Astrocyte (in vitro differentiated cells and primary cell): Measurements from ENCODE around the gene RNF2. TPM values are rescaled to one million over a fixed set of nuclear protein-coding genes. Genes with fewer than 3 reads are reported as not detected.

ENCODE experiments used
- DNase-seq: peaks from one replicate; pipeline ENCODE4 v3.0.0-alpha.2; 2010; ENCODE audit warnings: low read depth
- FAIRE-seq: peaks from 2 replicates; lab custom pipeline; 2011; peaks lifted over from hg19 to GRCh38; lab: Jason Lieb, UNC
- H2AFZ ChIP-seq: 2 replicates; pipeline ENCODE4 v1.6.0; 2012; ENCODE audit warnings: low read depth, low read length, inconsistent platforms
- H3K27ac ChIP-seq: 2 replicates; pipeline ENCODE4 v1.5.1; 2011; ENCODE audit warnings: low read depth, low read length, inconsistent platforms
- H3K27me3 ChIP-seq: 2 replicates; pipeline ENCODE4 v1.6.0; 2011; ENCODE audit warnings: low read length, inconsistent platforms; ENCODE audit not compliant: insufficient read depth
- H3K36me3 ChIP-seq: 2 replicates; pipeline ENCODE4 v1.5.1; 2011; ENCODE audit warnings: low read length, inconsistent platforms; ENCODE audit not compliant: insufficient read depth
- H3K4me1 ChIP-seq: 2 replicates; pipeline ENCODE4 v1.5.1; 2011; ENCODE audit warnings: low read length, inconsistent platforms; ENCODE audit not compliant: insufficient read depth
- H3K4me2 ChIP-seq: 2 replicates; pipeline ENCODE4 v1.6.0; 2012; ENCODE audit warnings: low read length, inconsistent platforms
- H3K4me3 ChIP-seq: 2 replicates; pipeline ENCODE4 v1.5.1; 2011; ENCODE audit warnings: low read depth, mild to moderate bottlenecking, low read length, inconsistent platforms; ENCODE audit not compliant: insufficient read depth
- H3K79me2 ChIP-seq: 2 replicates; pipeline ENCODE4 v1.6.0; 2012; ENCODE audit warnings: mild to moderate bottlenecking, low read length, inconsistent platforms; ENCODE audit not compliant: insufficient read depth
- H3K9ac ChIP-seq: 2 replicates; pipeline ENCODE4 v1.6.0; 2012; ENCODE audit warnings: mild to moderate bottlenecking, low read length, inconsistent platforms
- H3K9me3 ChIP-seq: 2 replicates; pipeline ENCODE4 v1.5.1; 2012; ENCODE audit warnings: low read depth, mild to moderate bottlenecking, low read length, inconsistent platforms; ENCODE audit not compliant: insufficient read depth
- H4K20me1 ChIP-seq: 2 replicates; pipeline ENCODE4 v1.6.0; 2012; ENCODE audit warnings: low read length, inconsistent platforms; ENCODE audit not compliant: insufficient read depth
- H3K27ac Mint-ChIP-seq: one replicate; pipeline ENCODE4 v1.8.0; 2021; ENCODE audit warnings: mild to moderate bottlenecking, mixed read lengths; ENCODE audit not compliant: unreplicated experiment
- H3K27me3 Mint-ChIP-seq: one replicate; pipeline ENCODE4 v1.8.0; 2021; ENCODE audit warnings: low read depth, mixed read lengths; ENCODE audit not compliant: unreplicated experiment
- H3K36me3 Mint-ChIP-seq: one replicate; pipeline ENCODE4 v1.8.0; 2021; ENCODE audit warnings: low read depth, mixed read lengths; ENCODE audit not compliant: unreplicated experiment
- H3K4me1 Mint-ChIP-seq: one replicate; pipeline ENCODE4 v1.8.0; 2021; ENCODE audit warnings: low read depth, mixed read lengths; ENCODE audit not compliant: unreplicated experiment
- H3K4me3 Mint-ChIP-seq: one replicate; pipeline ENCODE4 v1.8.0; 2021; ENCODE audit warnings: mild to moderate bottlenecking, moderate library complexity, mixed read lengths; ENCODE audit not compliant: unreplicated experiment
- H3K9me3 Mint-ChIP-seq: one replicate; pipeline ENCODE4 v1.8.0; 2021; ENCODE audit warnings: mild to moderate bottlenecking, mixed read lengths; ENCODE audit not compliant: unreplicated experiment
- EZH2 ChIP-seq: IDR thresholded peaks from 2 replicates; pipeline ENCODE4 v1.6.1; 2012; ENCODE audit warnings: mild to moderate bottlenecking, low read length, inconsistent platforms; ENCODE audit not compliant: insufficient read depth
- total RNA-seq: library from RNA; stranded (reverse); gene quantifications from 2 replicates; pipeline ENCODE4 v1.2.1, GENCODE V29; 2021
- TF ChIP-seq, protein P1 (sequence below): IDR thresholded peaks from 2 replicates; pipeline ENCODE4 v1.5.1; 2011; ENCODE audit warnings: low read depth, mild to moderate bottlenecking, inconsistent platforms, low read length, moderate library complexity; ENCODE audit not compliant: insufficient read depth

The RNF2 gene
- total RNA-seq, 1 donor from 2014 or later: 34.2 TPM

DNA sequence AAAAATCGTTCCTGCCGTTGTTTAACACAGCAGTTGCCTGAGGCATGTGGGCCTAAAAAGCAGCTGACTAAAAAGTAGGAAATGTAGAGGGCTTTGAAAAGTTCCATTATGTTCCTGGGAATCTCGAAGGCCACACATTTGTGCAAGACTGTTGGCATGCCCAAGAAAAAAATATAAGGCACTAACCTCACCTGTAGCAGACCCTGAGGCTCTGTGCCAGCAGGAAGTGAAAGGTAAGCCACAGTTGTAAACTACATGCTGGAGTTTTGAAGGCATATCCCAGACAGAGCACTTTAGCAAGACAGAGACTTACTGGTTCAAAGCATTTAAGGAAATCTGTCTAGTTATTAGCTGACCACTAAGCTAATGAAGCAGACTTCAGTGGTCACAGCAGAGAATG, 58.7 kb downstream of the RNF2 start:
- Mint-ChIP-seq H3K4me3 (no peak overlapping the region), H3K27ac (no peak overlapping the region), H3K36me3 (peaks cover 18% of the 10 kb centered on the region), H3K27me3 (no peaks in the 10 kb centered on the region), H3K4me1 (no peaks in the 10 kb centered on the region), H3K9me3 (peaks cover 7% of the 10 kb centered on the region)
- Histone ChIP-seq H3K27ac (no peak overlapping the region), H4K20me1 (no peaks in the 10 kb centered on the region), H3K9me3 (no peaks in the 10 kb centered on the region), H2AFZ (no peak overlapping the region), H3K36me3 (peaks cover 4% of the 10 kb centered on the region), H3K79me2 (no peaks in the 10 kb centered on the region), H3K4me2 (no peak overlapping the region), H3K4me1 (no peaks in the 10 kb centered on the region), H3K9ac (no peak overlapping the region), H3K27me3 (no peaks in the 10 kb centered on the region), H3K4me3 (no peak overlapping the region)
- no peak for DNase-seq
- FAIRE-seq: no peak
- no peak for TF ChIP-seq EZH2
- TF ChIP-seq, protein P1, sequence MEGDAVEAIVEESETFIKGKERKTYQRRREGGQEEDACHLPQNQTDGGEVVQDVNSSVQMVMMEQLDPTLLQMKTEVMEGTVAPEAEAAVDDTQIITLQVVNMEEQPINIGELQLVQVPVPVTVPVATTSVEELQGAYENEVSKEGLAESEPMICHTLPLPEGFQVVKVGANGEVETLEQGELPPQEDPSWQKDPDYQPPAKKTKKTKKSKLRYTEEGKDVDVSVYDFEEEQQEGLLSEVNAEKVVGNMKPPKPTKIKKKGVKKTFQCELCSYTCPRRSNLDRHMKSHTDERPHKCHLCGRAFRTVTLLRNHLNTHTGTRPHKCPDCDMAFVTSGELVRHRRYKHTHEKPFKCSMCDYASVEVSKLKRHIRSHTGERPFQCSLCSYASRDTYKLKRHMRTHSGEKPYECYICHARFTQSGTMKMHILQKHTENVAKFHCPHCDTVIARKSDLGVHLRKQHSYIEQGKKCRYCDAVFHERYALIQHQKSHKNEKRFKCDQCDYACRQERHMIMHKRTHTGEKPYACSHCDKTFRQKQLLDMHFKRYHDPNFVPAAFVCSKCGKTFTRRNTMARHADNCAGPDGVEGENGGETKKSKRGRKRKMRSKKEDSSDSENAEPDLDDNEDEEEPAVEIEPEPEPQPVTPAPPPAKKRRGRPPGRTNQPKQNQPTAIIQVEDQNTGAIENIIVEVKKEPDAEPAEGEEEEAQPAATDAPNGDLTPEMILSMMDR: no peak

- H3K27ac ChIP-seq: no peak overlapping the region
- no peak overlapping the region for H3K4me3 Mint-ChIP-seq
- no peaks in the 10 kb centered on the region for H3K79me2 ChIP-seq
Measured at GRCh38 chr1:185105121-185105520, 59.8 kb downstream of the RNF2 start.

DNA sequence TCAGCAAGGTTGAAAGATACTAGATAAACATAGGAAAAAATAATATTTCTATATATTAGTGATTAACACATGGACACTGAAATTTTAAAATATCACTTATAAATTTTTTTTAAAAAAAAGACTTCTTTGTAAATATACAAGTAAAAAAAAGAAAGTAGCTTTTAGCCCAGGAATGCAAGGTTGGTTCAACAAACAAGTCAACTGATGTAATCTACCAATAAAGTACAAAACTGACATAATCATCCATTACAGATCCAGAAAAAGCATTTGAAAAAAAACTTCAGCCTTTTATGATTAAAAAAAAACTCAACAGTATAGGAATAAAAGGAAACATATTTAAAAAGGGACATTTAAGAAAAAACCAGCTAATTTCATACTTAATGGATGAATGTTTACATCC, 63.0 kb downstream of the RNF2 start:
- Histone ChIP-seq H3K4me3 (no peak overlapping the region), H3K9ac (no peak overlapping the region), H3K79me2 (no peaks in the 10 kb centered on the region), H2AFZ (no peak overlapping the region), H3K27ac (no peak overlapping the region), H3K27me3 (no peaks in the 10 kb centered on the region), H4K20me1 (no peaks in the 10 kb centered on the region), H3K9me3 (no peaks in the 10 kb centered on the region), H3K4me2 (no peak overlapping the region), H3K36me3 (no peaks in the 10 kb centered on the region), H3K4me1 (no peaks in the 10 kb centered on the region)
- Mint-ChIP-seq H3K36me3 (peaks cover 16% of the 10 kb centered on the region), H3K27me3 (no peaks in the 10 kb centered on the region), H3K9me3 (peaks cover 11% of the 10 kb centered on the region), H3K4me3 (no peak overlapping the region), H3K4me1 (no peaks in the 10 kb centered on the region), H3K27ac (no peak overlapping the region)
- no peak for TF ChIP-seq EZH2
- TF ChIP-seq, protein P1: no peak
- DNase-seq (no peak), FAIRE-seq (no peak)

More at GRCh38 chr1:185105121-185105520, 59.8 kb downstream of the RNF2 start:
- FAIRE-seq (no peak), DNase-seq (no peak)
- Mint-ChIP-seq H3K27ac (no peak overlapping the region), H3K9me3 (peaks cover 11% of the 10 kb centered on the region), H3K4me1 (no peaks in the 10 kb centered on the region), H3K36me3 (peaks cover 17% of the 10 kb centered on the region), H3K27me3 (no peaks in the 10 kb centered on the region)
- no peak overlapping the region for H3K4me3 ChIP-seq
- no peaks in the 10 kb centered on the region for H3K9me3 ChIP-seq
- no peaks in the 10 kb centered on the region for H3K4me1 ChIP-seq
- no peak overlapping the region for H2AFZ ChIP-seq
- H4K20me1 ChIP-seq: no peaks in the 10 kb centered on the region
- H3K36me3 ChIP-seq: no peaks in the 10 kb centered on the region
- TF ChIP-seq EZH2: no peak
- TF ChIP-seq, protein P1: no peak
- H3K4me2 ChIP-seq: no peak overlapping the region
- no peaks in the 10 kb centered on the region for H3K27me3 ChIP-seq
- no peak overlapping the region for H3K9ac ChIP-seq
